CD4-positive, alpha-beta memory T cell (primary cell): Measurements from ENCODE around the gene PLXNA1. TPM values are rescaled to one million over a fixed set of nuclear protein-coding genes. Genes with fewer than 3 reads are reported as not detected.

Experiments used
- CTCF ChIA-PET: fragments of 350-600 bp; sonication (Branson Sonifier 250); formaldehyde crosslinking; loops from one replicate; lab custom pipeline; 2021; ENCODE audit warnings: inconsistent platforms; ENCODE audit not compliant: partially characterized antibody; lab: Charles Lee
- POLR2A ChIA-PET: fragments of 350-600 bp; sonication (Branson Sonifier 250); formaldehyde crosslinking; loops from one replicate; lab custom pipeline; 2021; ENCODE audit not compliant: partially characterized antibody; lab: Charles Lee
- DNase-seq, 5 donors: peaks; one replicate each; pipeline versions ENCODE4 v3.0.0 to v3.0.0-alpha.2; 2020 to 2022; ENCODE audit warnings: mixed read lengths in 1 of 5
- H3K27ac ChIP-seq: one replicate; pipeline ENCODE4 v1.7.0; 2013; ENCODE audit warnings: low read depth, low read length
- H3K27me3 ChIP-seq: 2 replicates; pipeline ENCODE4 v1.7.0; 2013; ENCODE audit warnings: mild to moderate bottlenecking, low read length, moderate library complexity; ENCODE audit not compliant: insufficient read depth
- H3K36me3 ChIP-seq: 2 replicates; pipeline ENCODE4 v1.7.0; 2013; ENCODE audit warnings: mild to moderate bottlenecking, low read length, moderate library complexity; ENCODE audit not compliant: insufficient read depth
- H3K4me1 ChIP-seq: 2 replicates; pipeline ENCODE4 v1.7.0; 2013; ENCODE audit warnings: mild to moderate bottlenecking, low read length, moderate library complexity; ENCODE audit not compliant: insufficient read depth
- H3K4me3 ChIP-seq, 2 donors: one replicate each; pipeline ENCODE4 v1.7.0; 2013; ENCODE audit warnings: low read length in 2 of 2, mild to moderate bottlenecking in 1 of 2
- H3K9me3 ChIP-seq, 2 donors: one replicate each; pipeline ENCODE4 v1.7.0; 2013; ENCODE audit warnings: low read length in 2 of 2, control low read depth in 1 of 2; ENCODE audit not compliant: control insufficient read depth in 1 of 2
- H3K27ac Mint-ChIP-seq, 7 donors: one replicate each; pipeline ENCODE4 v1.8.0; 2020 to 2021; ENCODE audit warnings: mixed read lengths in 7 of 7, mild to moderate bottlenecking in 6 of 7, inconsistent platforms in 3 of 7, moderate library complexity in 3 of 7
- H3K27me3 Mint-ChIP-seq, 2 donors: one replicate each; pipeline ENCODE4 v1.8.0; 2020 to 2021; ENCODE audit warnings: mixed read lengths in 2 of 2
- H3K36me3 Mint-ChIP-seq, 2 donors: one replicate each; pipeline ENCODE4 v1.8.0; 2020 to 2021; ENCODE audit warnings: mixed read lengths in 2 of 2, inconsistent platforms in 1 of 2, mild to moderate bottlenecking in 1 of 2
- H3K4me1 Mint-ChIP-seq, 4 donors: one replicate each; pipeline ENCODE4 v1.8.0; 2020 to 2021; ENCODE audit warnings: mixed read lengths in 4 of 4, mild to moderate bottlenecking in 1 of 4
- H3K4me3 Mint-ChIP-seq, 8 donors: one replicate each; pipeline ENCODE4 v1.8.0; 2020 to 2021; ENCODE audit warnings: mixed read lengths in 8 of 8, mild to moderate bottlenecking in 7 of 8, moderate library complexity in 6 of 8, inconsistent platforms in 3 of 8
- H3K9me3 Mint-ChIP-seq, 8 donors: one replicate each; pipeline ENCODE4 v1.8.0; 2020 to 2021; ENCODE audit warnings: mixed read lengths in 8 of 8, mild to moderate bottlenecking in 5 of 8, inconsistent platforms in 3 of 8, moderate library complexity in 1 of 8
- intact Hi-C: fragments of 100-400 bp; cut with micrococcal nuclease; formaldehyde crosslinking; loops from one replicate; pipeline ENCODE4 v1.15.1; 2023
- polyA plus RNA-seq, 2 donors: library from polyadenylated mRNA; unstranded; fragments of 300-500 nt; fragmentation: Illumina TruSeq; gene quantifications; one replicate each; pipeline ENCODE4 v1.2.3, GENCODE V29; 2021
- total RNA-seq, 2 experiments: library from RNA; stranded (reverse); gene quantifications; one replicate each; pipeline ENCODE4 v1.2.3, GENCODE V29; 2021

Gene PLXNA1
- total and polyA plus RNA-seq, 4 experiments from 2014 or later, result 0.34 to 21.3 (median 10.2) TPM

DNA sequence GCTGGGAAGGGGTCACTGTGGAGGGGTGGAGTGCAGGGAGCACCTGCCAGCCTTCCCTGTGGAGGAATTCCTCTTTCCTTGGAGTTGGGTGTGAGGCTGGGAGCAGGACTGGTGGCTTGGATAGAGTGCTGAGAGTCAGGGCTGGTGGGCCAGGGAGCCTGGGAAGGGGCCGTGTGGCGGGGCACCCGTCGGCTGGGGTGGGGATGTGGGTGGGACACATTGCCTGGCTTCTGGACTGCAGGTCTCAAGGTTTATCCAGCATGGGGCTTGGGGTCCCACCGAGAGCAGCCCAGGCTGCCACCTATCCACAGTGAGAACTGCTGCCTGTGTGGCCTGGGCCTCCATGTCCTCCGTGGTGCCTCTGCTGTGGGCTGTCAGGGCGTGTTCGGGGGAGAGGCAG, 4.7 kb downstream of the PLXNA1 start:
- DNase-seq, result no peak

DNA sequence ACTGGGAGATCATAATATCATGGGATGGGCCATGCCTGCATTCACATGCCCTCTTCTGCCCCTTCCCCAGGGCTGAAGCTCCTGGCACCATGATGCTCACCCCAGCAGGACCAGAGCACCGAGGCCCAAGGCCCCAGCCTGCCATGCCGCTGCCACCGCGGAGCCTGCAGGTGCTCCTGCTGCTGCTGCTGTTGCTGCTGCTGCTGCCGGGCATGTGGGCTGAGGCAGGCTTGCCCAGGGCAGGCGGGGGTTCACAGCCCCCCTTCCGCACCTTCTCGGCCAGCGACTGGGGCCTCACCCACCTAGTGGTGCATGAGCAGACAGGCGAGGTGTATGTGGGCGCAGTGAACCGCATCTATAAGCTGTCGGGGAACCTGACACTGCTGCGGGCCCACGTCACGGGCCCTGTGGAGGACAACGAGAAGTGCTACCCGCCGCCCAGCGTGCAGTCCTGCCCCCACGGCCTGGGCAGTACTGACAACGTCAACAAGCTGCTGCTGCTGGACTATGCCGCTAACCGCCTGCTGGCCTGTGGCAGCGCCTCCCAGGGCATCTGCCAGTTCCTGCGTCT, 5.6 kb downstream of the PLXNA1 start:
- H3K27ac ChIP-seq, result no peak overlapping the region
- Mint-ChIP-seq H3K4me1 (peaks cover 1 to 20% (median 8%) of the 10 kb centered on the region in 4 donors), H3K27me3 (no peaks in the 10 kb centered on the region), H3K36me3 (peaks cover 4 to 14% of the 10 kb centered on the region in 2 donors), H3K4me3 (no peak overlapping the region), H3K27ac (peak overlapping the region in 1 of 7 donors; percentile 13), H3K9me3 (no peaks in the 10 kb centered on the region)
- H3K4me1 ChIP-seq, result peaks cover 6% of the 10 kb centered on the region
- ChIA-PET CTCF (no interaction called here), POLR2A (no interaction called here)
- intact Hi-C loops, result loop anchor here (10.0 kb wide), 2 partner anchors 606 to 1066 kb away; partner anchors contain the start of genes MCM2, SEC61A1 and TPRA1
- no peaks in the 10 kb centered on the region for H3K36me3 ChIP-seq
- H3K27me3 ChIP-seq, result no peaks in the 10 kb centered on the region
- DNase-seq, result no peak
- no peaks in the 10 kb centered on the region for H3K9me3 ChIP-seq
- H3K4me3 ChIP-seq, result no peak overlapping the region

More for the DNA sequence above, 4.7 kb downstream of the PLXNA1 start:
- Histone ChIP-seq H3K36me3 (no peaks in the 10 kb centered on the region), H3K9me3 (no peaks in the 10 kb centered on the region), H3K27ac (no peak overlapping the region), H3K4me1 (peaks cover 6% of the 10 kb centered on the region), H3K4me3 (no peak overlapping the region), H3K27me3 (no peaks in the 10 kb centered on the region)
- ChIA-PET CTCF (no interaction called here), POLR2A (no interaction called here)
- Mint-ChIP-seq H3K36me3 (peaks cover 4 to 14% of the 10 kb centered on the region in 2 donors), H3K27me3 (no peaks in the 10 kb centered on the region), H3K9me3 (no peaks in the 10 kb centered on the region), H3K4me1 (peaks cover 1 to 20% (median 8%) of the 10 kb centered on the region in 4 donors), H3K4me3 (peak overlapping the region in 1 of 8 donors; percentile 70), H3K27ac (peak overlapping the region in 2 of 7 donors; percentile 13 to 66)
- intact Hi-C loops, result loop anchor here (10.0 kb wide), 2 partner anchors 607 to 1067 kb away; partner anchors contain the start of genes MCM2, SEC61A1 and TPRA1

DNA sequence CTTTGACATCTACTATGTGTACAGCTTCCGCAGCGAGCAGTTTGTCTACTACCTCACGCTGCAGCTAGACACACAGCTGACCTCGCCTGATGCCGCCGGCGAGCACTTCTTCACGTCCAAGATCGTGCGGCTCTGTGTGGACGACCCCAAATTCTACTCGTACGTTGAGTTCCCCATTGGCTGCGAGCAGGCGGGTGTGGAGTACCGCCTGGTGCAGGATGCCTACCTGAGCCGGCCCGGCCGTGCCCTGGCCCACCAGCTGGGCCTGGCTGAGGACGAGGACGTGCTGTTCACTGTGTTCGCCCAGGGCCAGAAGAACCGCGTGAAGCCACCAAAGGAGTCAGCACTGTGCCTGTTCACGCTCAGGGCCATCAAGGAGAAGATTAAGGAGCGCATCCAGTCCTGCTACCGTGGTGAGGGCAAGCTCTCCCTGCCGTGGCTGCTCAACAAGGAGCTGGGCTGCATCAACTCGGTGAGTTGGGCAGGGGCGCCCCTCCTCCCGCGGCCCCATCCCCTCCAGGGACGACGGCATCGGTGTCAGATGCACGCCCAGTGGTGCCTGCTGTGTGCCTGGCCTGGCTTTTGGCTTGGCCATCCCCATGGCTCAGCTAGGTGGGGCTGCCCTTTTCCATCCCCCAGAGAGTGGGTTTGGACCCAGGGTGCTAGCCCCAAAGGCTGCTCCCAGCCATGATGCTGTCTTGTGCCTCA, 6.6 kb downstream of the PLXNA1 start:
- Histone ChIP-seq H3K4me3 (no peak overlapping the region), H3K27me3 (no peaks in the 10 kb centered on the region), H3K4me1 (peaks cover 3% of the 10 kb centered on the region), H3K36me3 (no peaks in the 10 kb centered on the region), H3K9me3 (no peaks in the 10 kb centered on the region), H3K27ac (no peak overlapping the region)
- ChIA-PET CTCF (no interaction called here), POLR2A (no interaction called here)
- Mint-ChIP-seq H3K27ac (no peak overlapping the region), H3K27me3 (no peaks in the 10 kb centered on the region), H3K4me3 (no peak overlapping the region), H3K36me3 (peaks cover 7 to 14% of the 10 kb centered on the region in 2 donors), H3K9me3 (no peaks in the 10 kb centered on the region), H3K4me1 (peaks cover 1 to 17% (median 8%) of the 10 kb centered on the region in 4 donors)
- DNase-seq, result no peak
- intact Hi-C loops, result loop anchor here (10.0 kb wide), 2 partner anchors 605 to 1065 kb away; partner anchors contain the start of genes MCM2, SEC61A1 and TPRA1

DNA sequence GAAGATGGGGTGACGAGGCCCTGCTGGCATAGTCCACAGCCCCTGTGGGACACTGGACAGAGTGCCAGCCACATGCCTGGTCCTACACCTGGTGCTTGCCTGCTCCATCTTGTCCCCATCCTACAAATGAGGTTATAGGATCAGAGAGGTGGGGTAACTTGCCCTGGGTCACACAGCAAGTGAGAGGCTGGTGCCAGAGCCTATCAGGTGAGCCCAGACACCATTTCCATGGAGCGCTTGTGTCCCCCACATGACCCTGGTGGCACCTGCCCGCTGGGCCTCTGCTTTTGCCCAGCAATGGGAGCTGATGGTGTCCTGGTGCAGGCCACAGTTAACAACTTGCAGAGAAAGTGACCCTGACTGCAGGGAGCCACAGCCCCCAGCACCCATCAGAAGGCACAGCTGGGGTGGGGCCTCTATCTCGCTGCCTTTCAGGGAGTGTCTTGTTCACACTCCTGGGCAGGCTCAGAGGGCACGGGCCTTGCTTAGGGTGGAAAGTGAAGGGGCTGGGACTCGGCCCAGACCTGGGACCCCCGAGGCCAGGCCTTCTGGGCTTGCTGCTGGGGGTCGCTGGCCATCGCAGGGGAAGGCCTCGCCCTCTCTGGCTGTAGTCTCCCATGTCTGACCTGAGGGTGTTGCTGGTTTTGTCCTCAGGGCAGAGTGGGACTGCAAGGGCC, 7.2 kb downstream of the PLXNA1 start:
- H3K4me1 Mint-ChIP-seq, result peaks cover 1 to 16% (median 8%) of the 10 kb centered on the region in 4 donors
- intact Hi-C loops, result no loop called here
- Histone ChIP-seq H3K4me1 (no peaks in the 10 kb centered on the region), H3K9me3 (no peaks in the 10 kb centered on the region), H3K27me3 (no peaks in the 10 kb centered on the region), H3K27ac (no peak overlapping the region), H3K4me3 (no peak overlapping the region), H3K36me3 (no peaks in the 10 kb centered on the region)
- H3K9me3 Mint-ChIP-seq, result no peaks in the 10 kb centered on the region
- H3K27ac Mint-ChIP-seq, result peak overlapping the region in 1 of 7 donors; percentile 82
- H3K4me3 Mint-ChIP-seq, result no peak overlapping the region
- ChIA-PET POLR2A (no interaction called here), CTCF (no interaction called here)
- peaks cover 7 to 14% of the 10 kb centered on the region in 2 donors for H3K36me3 Mint-ChIP-seq
- DNase-seq, result no peak
- no peaks in the 10 kb centered on the region for H3K27me3 Mint-ChIP-seq

DNA sequence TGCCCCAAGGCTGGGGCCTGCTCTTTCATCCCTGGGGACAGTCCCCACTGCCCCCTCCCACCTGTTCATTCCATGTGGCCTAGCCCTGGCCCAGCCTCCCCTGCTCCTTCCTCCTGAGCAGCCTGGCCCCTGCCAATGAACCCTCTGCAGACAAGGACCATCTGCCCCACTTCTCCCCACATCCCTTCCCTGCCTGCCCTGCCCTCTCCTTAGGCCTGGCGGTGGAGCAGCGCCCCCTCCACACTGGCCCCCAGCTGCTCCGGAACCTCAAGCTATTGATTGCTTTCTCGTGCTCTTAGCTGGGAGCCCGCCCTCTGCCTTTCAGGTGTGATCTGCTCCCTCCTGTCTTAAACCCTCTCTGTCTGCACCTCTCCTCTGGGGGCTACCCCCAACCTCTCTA, 8.0 kb downstream of the PLXNA1 start:
- intact Hi-C loops, result no loop called here
- CTCF ChIA-PET, result no interaction called here
- peak overlapping the region in 2 of 7 donors; percentile 15 to 56 for H3K27ac Mint-ChIP-seq
- peaks cover 7 to 14% of the 10 kb centered on the region in 2 donors for H3K36me3 Mint-ChIP-seq
- no peaks in the 10 kb centered on the region for H3K27me3 Mint-ChIP-seq
- Histone ChIP-seq H3K36me3 (no peaks in the 10 kb centered on the region), H3K4me3 (no peak overlapping the region), H3K4me1 (no peaks in the 10 kb centered on the region), H3K9me3 (no peaks in the 10 kb centered on the region), H3K27me3 (no peaks in the 10 kb centered on the region), H3K27ac (no peak overlapping the region)
- no peaks in the 10 kb centered on the region for H3K9me3 Mint-ChIP-seq
- no peak for DNase-seq
- peaks cover 1 to 16% (median 5%) of the 10 kb centered on the region in 4 donors for H3K4me1 Mint-ChIP-seq
- no peak overlapping the region for H3K4me3 Mint-ChIP-seq
- POLR2A ChIA-PET, result no interaction called here

DNA sequence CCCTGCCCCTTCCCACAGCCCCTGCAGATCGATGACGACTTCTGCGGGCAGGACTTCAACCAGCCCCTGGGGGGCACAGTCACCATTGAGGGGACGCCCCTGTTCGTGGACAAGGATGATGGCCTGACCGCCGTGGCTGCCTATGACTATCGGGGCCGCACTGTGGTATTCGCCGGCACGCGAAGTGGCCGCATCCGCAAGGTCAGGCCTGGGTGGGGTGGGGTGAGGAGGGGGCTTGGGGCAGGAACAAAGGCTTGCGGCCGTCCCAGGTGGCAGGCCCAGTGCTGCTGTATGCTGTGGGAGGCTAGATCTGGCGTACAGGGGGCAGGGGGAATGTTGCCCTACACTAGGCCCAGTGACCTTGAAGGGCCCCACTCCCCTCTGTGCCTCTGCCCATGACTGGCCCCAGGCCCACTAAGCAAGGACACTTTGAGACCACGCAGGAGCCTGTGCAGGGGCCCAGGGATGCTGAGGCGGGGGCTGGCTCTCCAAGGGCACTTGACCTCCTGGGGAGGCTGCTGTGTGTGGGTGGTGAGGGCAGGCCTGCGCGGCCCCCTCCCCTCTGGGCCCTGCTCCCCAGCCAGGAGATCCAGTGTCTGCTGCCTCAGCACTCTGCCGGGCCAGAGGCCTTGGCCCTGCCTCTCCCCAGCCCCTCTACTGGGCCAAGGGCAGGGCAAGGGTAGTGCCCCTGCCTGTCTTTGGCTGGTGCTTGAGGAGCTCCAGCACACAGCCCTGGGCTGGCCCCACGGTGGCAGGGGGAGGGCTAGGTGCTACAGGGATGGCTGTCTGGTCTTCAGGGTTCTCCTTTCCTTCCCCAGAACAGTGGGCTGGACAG, 8.7 kb downstream of the PLXNA1 start:
- Mint-ChIP-seq H3K27me3 (no peaks in the 10 kb centered on the region), H3K4me1 (peaks cover 1 to 11% (median 2%) of the 10 kb centered on the region in 4 donors), H3K4me3 (no peak overlapping the region), H3K36me3 (peaks cover 7 to 14% of the 10 kb centered on the region in 2 donors), H3K27ac (peak overlapping the region in 1 of 7 donors; percentile 56), H3K9me3 (no peaks in the 10 kb centered on the region)
- CTCF ChIA-PET, result no interaction called here
- Histone ChIP-seq H3K27ac (no peak overlapping the region), H3K4me1 (no peaks in the 10 kb centered on the region), H3K4me3 (no peak overlapping the region), H3K9me3 (no peaks in the 10 kb centered on the region), H3K36me3 (no peaks in the 10 kb centered on the region), H3K27me3 (no peaks in the 10 kb centered on the region)
- no peak for DNase-seq
- intact Hi-C loops, result no loop called here
- POLR2A ChIA-PET, result no interaction called here
